HFFc6 (cell line): ENCODE results near the gene CDA. TPM values are rescaled to one million over a fixed set of nuclear protein-coding genes. Genes with fewer than 3 reads are reported as not detected.
A peak's percentile ranks its signal among the peaks of the same experiment; 100 is the strongest.

Source experiments
- DNase-seq: peaks from one replicate; pipeline ENCODE4 v3.0.0-alpha.2; 2018
- H3K27ac Mint-ChIP-seq: 2 replicates; pipeline ENCODE4 v1.8.0; 2020; ENCODE audit warnings: mild to moderate bottlenecking, mixed read lengths
- H3K27me3 Mint-ChIP-seq: 2 replicates; pipeline ENCODE4 v1.8.0; 2021; ENCODE audit warnings: mild to moderate bottlenecking, moderate library complexity, mixed read lengths; ENCODE audit not compliant: insufficient read depth
- H3K36me3 Mint-ChIP-seq: 2 replicates; pipeline ENCODE4 v1.8.0; 2021; ENCODE audit warnings: low read depth, mixed read lengths
- H3K4me1 Mint-ChIP-seq: 2 replicates; pipeline ENCODE4 v1.8.0; 2020; ENCODE audit warnings: low read depth, mixed read lengths
- H3K4me3 Mint-ChIP-seq: 2 replicates; pipeline ENCODE4 v1.8.0; 2020; ENCODE audit warnings: mild to moderate bottlenecking, moderate library complexity, mixed read lengths
- H3K9me3 Mint-ChIP-seq: 2 replicates; pipeline ENCODE4 v1.8.0; 2020; ENCODE audit warnings: mild to moderate bottlenecking, mixed read lengths
- total RNA-seq, 6 experiments: library from RNA; stranded (reverse); fragmentation: NEBNext Ultra II Directional; extraction: Animal tissue kit (Norgen Biotek cat#: 25700); gene quantifications; 2 replicates in 1 of 6; 3 replicates in 5 of 6; pipeline ENCODE4 v1.2.3, GENCODE V29; 2021
- TF ChIP-seq, protein P1 (sequence below): fragments of 200-600 bp; sonication (generic); IDR thresholded peaks from 2 replicates; pipeline ENCODE4 v1.5.0; 2021; ENCODE audit warnings: antibody characterized with exemption, mild to moderate bottlenecking

The CDA gene
- total RNA-seq, 6 experiments from 2014 or later = 6.7 to 15.4 (median 13.3) TPM

DNA sequence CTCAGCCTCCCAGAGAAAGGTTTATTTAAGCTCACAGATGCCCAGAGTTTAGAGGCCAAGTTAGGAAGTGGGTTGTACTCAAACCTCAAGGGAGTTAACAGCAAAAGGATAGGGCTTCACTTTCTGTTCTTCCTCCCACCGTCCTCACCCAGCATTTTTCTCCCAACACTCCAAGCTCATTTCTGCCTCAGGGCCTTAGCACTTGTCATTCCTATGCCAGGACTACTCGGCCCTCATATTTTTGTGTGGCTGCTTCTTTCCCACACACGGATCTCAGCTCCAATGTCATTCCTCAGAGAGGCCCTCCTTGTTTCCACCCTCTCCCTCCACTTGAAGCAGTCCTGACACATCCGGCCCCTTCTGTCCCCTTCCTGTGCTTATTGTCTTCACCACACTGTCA, 23.7 kb upstream of the CDA start:
- Mint-ChIP-seq H3K36me3 (no peaks in the 10 kb centered on the region), H3K9me3 (no peaks in the 10 kb centered on the region), H3K4me1 (no peaks in the 10 kb centered on the region), H3K27ac (no peak overlapping the region), H3K27me3 (peaks cover 43% of the 10 kb centered on the region), H3K4me3 (no peak overlapping the region)
- DNase-seq = no peak
- TF ChIP-seq, protein P1, sequence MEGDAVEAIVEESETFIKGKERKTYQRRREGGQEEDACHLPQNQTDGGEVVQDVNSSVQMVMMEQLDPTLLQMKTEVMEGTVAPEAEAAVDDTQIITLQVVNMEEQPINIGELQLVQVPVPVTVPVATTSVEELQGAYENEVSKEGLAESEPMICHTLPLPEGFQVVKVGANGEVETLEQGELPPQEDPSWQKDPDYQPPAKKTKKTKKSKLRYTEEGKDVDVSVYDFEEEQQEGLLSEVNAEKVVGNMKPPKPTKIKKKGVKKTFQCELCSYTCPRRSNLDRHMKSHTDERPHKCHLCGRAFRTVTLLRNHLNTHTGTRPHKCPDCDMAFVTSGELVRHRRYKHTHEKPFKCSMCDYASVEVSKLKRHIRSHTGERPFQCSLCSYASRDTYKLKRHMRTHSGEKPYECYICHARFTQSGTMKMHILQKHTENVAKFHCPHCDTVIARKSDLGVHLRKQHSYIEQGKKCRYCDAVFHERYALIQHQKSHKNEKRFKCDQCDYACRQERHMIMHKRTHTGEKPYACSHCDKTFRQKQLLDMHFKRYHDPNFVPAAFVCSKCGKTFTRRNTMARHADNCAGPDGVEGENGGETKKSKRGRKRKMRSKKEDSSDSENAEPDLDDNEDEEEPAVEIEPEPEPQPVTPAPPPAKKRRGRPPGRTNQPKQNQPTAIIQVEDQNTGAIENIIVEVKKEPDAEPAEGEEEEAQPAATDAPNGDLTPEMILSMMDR = no peak

DNA sequence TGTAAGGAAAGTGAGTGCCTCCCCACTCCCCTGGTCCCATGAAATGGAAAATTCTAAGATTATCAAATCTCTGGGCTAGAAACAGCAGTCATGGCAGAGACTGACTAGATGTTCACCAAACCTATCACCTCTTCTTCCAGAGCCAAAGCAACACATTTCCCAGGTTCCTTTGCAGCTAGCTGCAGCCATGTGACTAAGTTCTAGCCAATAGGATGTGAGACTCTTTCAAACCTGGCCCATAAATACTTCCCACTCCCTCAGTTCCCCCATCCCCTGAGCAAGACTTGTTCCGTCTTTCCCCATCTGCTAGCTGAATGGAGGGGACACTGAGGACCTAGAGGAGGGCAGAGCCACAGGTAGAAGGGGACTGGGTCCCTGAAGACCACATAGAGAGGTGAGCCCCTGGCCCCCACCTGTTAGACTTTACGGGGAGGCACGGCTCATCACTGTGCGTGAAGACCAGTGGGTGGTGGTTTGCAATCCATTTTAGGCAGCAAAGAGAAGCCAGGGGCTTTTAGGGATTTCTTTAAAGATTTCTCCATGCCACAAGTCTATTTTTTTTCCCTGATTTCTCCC, 19.3 kb upstream of the CDA start:
- H3K27ac Mint-ChIP-seq = no peak overlapping the region
- peaks cover 33% of the 10 kb centered on the region for H3K27me3 Mint-ChIP-seq
- no peaks in the 10 kb centered on the region for H3K36me3 Mint-ChIP-seq
- peaks cover 4% of the 10 kb centered on the region for H3K9me3 Mint-ChIP-seq
- DNase-seq = no peak
- no peaks in the 10 kb centered on the region for H3K4me1 Mint-ChIP-seq
- no peak overlapping the region for H3K4me3 Mint-ChIP-seq
- TF ChIP-seq, protein P1 = no peak

DNA sequence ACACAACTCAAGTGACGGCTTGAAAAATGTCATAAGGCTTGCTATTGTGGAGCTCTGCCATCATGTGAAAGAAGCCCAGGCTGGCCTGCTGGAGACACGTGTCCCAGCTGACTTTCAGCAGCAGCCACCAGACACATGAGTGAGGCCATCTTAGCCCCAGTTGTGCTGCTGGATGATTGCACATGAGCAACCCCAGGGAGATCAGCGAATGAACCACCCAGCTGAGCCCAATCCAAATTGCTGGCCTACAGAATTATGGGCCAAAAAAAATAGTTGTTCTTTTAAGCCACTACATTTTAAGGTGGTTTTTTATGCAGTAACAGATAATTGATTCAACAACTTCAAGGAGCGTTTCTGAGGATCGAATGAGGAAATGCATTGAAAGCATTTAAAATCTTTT, 17.5 kb upstream of the CDA start:
- Mint-ChIP-seq H3K4me1 (peaks cover 17% of the 10 kb centered on the region), H3K27ac (no peak overlapping the region), H3K4me3 (no peak overlapping the region), H3K36me3 (no peaks in the 10 kb centered on the region), H3K9me3 (peaks cover 4% of the 10 kb centered on the region), H3K27me3 (peaks cover 32% of the 10 kb centered on the region)
- no peak for DNase-seq
- TF ChIP-seq, protein P1 = no peak

DNA sequence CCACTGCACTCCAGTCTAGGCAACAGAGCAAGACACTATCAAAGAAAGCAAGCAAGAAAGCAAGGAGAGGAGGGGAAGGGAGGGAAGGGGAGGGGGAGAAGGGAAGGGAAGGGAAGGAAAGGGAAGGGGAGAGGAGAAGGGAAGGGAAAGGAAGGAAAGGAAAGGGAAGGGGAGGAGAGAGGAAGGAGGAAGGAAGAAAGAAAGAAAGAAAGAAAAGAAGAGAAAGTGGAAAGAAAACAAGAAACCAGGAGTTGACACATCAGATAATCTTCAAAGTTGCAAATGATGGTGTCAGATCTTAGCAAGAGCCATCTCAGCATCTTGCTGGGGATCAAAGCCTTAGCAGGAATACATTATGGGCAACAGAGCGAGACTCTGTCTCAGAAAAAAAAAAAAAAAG, 14.9 kb upstream of the CDA start:
- Mint-ChIP-seq H3K27me3 (peaks cover 27% of the 10 kb centered on the region), H3K4me3 (no peak overlapping the region), H3K27ac (no peak overlapping the region)

DNA sequence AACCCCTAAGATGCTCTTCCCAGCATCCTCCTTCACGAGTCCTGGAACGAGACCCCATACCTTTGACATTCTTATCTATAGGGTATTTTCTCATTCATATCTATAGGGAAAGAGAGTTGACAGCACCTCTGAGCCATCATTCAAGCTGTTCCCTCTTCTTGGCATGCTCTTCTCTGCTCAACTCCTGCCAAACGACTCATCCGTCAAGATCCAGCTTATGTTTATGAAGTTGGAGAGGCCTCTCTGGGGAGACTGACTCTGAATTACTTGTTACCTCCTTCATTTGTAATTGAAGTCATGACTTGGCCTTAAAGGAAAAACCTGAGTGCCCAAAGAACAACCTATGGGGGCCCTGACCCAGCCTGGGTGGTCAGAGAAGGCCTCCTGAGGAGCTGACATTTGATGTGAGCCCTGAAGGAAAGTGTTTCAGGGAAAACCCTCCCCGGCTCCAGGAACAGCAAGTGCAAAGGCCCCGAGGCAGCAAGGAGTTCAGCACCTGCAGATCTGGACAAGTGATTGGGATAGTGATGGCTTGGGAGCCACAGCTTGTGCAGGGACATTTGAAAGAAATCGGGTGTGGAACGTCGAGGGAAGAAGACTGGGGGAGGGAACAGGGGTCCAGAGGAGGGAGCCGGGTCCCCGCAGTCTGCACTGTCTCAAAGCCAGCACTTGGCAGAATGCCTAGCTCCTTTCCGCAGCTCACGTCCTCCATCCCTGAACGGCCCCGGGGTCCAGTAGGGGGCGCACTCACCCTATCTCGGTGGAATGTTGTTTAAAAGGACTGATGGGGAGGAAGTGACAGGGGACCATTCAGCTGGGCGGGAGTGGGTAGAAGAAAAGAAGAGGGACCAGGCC, 14.0 kb upstream of the CDA start:
- peaks cover 8% of the 10 kb centered on the region for H3K9me3 Mint-ChIP-seq
- peaks cover 5% of the 10 kb centered on the region; the same call in 1 of the 2 replicates for H3K36me3 Mint-ChIP-seq
- peaks cover 18% of the 10 kb centered on the region for H3K27me3 Mint-ChIP-seq
- peaks cover 43% of the 10 kb centered on the region for H3K4me1 Mint-ChIP-seq
- peak; percentile 64 for DNase-seq
- no peak overlapping the region; the same call in 1 of the 2 replicates for H3K27ac Mint-ChIP-seq
- TF ChIP-seq, protein P1 = peak; percentile 90
- H3K4me3 Mint-ChIP-seq = no peak overlapping the region

More for the DNA sequence above, 14.9 kb upstream of the CDA start:
- Mint-ChIP-seq H3K4me1 (peaks cover 37% of the 10 kb centered on the region), H3K36me3 (peaks cover 5% of the 10 kb centered on the region; the same call in 1 of the 2 replicates), H3K9me3 (peaks cover 8% of the 10 kb centered on the region)
- TF ChIP-seq, protein P1 = no peak
- no peak for DNase-seq
